Astrocyte (in vitro differentiated cells and primary cell): ENCODE measurements around the gene PKHD1.

Experiments
- CTCF ChIP-seq: IDR thresholded peaks from 2 replicates; pipeline ENCODE4 v1.5.1; 2011; ENCODE audit warnings: low read depth, mild to moderate bottlenecking, inconsistent platforms, low read length, moderate library complexity; ENCODE audit not compliant: insufficient read depth
- EZH2 ChIP-seq: IDR thresholded peaks from 2 replicates; pipeline ENCODE4 v1.6.1; 2012; ENCODE audit warnings: mild to moderate bottlenecking, low read length, inconsistent platforms; ENCODE audit not compliant: insufficient read depth

GRCh38 chr6:51626391-51626790, 461.0 kb downstream of the PKHD1 start:
- TF ChIP-seq CTCF (no peak), EZH2 (no peak)
